ENCODE results near the gene SLC25A2. TPM values are rescaled to one million over a fixed set of nuclear protein-coding genes. Genes with fewer than 3 reads are reported as not detected.
"Not testable (repeated sequence)": the region's sequence is repeated elsewhere in the genome, so short reads cannot be mapped to it uniquely, and the experiment has no call there.

SLC25A2 gene
- 0.33 TPM in 1 of 2 replicates, not detected in the other for total RNA-seq (2014; rRNA removed; shearing (Covaris generic))

DNA sequence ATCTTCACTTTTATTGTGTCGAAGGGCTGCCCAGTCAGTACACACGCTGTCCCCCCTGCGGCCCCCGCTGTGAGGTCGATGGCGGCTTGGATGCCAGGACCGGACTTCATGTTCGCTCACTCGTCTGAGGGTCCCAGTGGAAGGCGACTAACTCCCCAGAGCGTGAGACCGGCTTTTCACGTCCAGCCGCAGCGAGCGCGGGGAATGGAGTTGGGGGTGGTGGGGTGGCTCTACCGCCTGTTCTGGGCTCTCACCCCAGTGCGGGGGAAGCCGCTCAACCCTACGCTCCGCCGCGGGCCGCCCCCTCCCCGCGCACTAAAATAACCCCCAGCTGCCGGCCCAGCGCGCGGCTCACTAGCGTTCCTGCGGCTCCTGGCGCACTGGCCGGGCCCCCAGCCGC, at the start of gene SLC25A2:
TSS of gene SLC25A2 (minus strand) at position 294 of the 400 bp plus-strand sequence. CDS start at position 110, 184 bp downstream.
- DNase-seq (ENCODE audit: low spot score): no peak

DNA sequence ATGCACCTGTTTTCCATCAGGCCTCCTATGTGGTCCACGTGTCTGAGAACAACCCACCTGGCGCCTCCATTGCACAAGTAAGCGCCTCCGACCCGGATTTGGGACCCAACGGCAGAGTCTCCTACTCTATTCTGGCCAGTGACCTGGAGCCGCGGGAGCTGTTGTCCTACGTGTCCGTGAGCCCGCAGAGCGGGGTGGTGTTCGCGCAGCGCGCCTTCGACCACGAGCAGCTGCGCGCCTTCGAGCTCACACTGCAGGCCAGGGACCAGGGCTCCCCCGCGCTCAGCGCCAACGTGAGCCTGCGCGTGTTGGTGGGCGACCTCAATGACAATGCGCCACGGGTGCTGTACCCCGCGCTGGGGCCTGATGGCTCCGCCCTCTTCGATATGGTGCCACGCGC, 47.7 kb upstream of the SLC25A2 start:
- DNase-seq (ENCODE audit: low spot score): no peak

DNA sequence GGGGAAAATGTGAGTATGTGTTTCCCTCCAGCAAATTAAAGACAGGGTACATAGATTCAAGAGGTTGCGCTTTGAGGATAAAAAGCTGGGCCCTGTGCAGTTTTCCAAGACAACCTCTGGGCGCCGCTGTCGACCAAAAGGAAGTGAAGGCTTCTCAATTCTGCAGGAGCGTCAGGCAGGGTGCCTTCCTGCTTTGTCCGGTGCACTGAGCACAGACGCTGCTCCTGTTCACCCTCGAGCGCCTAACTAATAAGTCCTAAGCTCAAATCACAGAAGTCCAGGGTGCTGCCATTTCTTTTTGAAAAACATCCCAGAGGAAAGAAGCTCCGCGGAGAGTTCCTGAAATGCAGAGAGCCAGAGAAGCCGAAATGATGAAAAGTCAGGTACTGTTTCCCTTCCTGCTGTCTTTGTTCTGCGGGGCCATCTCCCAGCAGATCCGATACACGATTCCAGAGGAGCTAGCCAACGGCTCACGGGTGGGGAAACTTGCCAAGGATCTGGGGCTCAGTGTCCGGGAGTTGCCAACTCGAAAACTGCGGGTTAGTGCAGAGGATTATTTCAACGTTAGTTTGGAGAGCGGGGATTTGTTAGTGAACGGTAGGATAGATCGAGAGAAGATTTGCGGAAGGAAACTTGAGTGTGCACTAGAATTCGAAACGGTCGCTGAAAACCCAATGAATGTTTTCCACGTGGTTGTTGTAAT, 46.2 kb upstream of the SLC25A2 start, which contains the start of gene PCDHGB1:
TSS of gene PCDHGB1 (plus strand) at position 183 of the 703 bp plus-strand sequence. CDS start at position 345, 162 bp downstream.
- peak; percentile 42 for DNase-seq (ENCODE audit: low spot score)

DNA sequence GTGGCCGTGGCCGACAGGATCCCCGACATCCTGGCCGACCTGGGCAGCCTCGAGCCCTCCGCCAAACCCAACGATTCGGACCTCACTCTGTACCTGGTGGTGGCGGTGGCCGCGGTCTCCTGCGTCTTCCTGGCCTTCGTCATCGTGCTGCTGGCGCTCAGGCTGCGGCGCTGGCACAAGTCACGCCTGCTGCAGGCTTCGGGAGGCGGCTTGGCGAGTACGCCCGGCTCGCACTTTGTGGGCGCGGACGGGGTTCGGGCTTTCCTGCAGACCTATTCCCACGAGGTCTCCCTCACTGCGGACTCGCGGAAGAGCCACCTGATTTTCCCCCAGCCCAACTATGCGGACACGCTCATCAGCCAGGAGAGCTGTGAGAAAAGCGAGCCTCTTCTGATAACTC, 42.2 kb upstream of the SLC25A2 start:
- not testable (repeated sequence) for DNase-seq (ENCODE audit: low spot score)

DNA sequence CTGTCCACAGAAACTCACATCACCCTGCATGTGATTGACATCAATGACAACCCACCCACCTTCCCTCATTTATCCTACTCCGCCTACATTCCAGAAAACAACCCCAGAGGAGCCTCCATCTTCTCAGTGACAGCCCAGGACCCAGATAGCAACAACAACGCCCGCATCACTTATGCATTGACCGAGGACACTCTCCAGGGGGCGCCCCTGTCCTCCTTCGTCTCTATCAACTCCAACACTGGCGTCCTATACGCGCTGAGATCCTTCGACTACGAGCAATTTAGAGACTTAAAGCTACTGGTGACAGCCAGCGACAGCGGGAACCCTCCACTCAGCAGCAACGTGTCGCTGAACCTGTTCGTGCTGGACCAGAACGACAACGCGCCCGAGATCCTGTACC, 41.5 kb upstream of the SLC25A2 start:
- DNase-seq (ENCODE audit: low spot score): no peak

DNA sequence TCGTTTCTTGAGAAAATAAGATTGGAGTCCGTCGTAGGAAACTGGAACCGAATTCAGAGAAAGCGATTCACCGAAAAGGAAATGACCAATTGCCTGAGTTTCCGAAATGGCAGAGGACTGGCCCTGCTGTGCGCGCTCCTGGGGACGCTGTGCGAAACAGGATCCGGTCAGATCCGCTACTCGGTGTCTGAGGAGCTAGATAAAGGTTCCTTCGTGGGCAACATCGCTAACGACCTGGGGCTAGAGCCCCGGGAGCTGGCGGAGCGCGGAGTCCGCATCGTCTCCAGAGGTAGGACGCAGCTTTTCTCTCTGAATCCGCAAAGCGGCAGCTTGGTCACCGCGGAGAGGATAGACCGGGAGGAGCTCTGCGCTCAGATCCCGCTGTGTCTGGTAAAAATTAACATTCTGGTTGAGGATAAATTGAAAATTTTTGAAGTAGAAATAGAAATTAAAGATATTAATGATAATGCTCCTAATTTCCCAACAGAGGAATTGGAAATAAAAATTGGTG, 40.2 kb upstream of the SLC25A2 start:
- DNase-seq (ENCODE audit: low spot score): no peak

DNA sequence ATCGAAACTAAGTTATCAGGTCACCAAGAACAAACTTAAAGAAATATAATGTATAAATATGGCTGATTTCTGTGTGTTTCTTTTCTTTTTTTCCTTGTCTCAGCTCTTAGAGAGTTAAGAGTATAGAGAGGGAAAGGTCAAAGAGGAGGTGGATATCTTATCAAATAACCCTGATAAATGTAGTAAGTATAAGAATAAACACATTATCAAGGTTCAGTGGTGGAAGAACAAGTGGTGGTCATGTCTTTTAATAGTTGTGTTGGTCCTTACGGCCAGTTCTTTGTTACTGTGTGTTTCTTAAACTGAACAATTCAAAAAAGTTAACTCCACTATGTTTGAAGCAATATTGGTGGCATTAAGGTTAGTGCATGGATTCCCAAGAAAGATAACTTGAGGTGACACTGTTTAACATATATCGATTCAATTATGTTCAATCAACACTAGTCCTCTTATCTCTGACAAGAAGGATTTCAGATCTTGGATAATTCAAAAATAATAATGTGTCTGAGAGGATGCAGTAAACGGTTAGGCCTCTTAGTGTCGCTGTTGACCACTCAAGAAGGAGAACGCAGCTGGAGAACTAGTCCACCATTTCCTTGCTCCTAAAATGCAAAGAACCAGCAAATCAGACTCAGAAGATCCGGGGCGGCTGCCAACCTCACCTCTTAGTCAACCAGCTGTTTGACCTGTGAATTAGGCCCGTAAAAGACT, 39.5 kb upstream of the SLC25A2 start, which contains the start of gene PCDHGA3:
TSS of gene PCDHGA3 (plus strand) at position 588 of the 711 bp plus-strand sequence. CDS start 205 bp downstream, outside the sequence.
- DNase-seq (ENCODE audit: low spot score): peak; percentile 40

DNA sequence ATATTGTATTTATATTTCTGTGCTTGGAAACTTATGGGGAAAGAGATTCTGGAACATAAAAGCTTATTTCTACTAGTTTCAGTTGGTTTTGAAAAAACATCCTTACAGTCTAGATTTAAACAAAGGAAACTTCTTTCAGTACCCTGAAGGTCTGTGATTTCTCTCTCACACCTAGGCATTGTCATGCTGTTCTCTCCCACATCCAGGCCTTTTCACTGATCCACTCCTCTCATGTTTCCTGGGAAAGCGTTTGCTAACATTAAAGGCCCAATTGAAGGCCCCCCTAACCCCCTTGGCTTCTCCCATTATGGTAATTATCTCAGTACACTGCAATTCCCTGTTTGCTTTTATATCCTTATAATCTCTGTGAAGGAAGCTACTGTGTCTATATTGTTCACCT, 38.9 kb upstream of the SLC25A2 start:
- DNase-seq (ENCODE audit: low spot score): no peak

DNA sequence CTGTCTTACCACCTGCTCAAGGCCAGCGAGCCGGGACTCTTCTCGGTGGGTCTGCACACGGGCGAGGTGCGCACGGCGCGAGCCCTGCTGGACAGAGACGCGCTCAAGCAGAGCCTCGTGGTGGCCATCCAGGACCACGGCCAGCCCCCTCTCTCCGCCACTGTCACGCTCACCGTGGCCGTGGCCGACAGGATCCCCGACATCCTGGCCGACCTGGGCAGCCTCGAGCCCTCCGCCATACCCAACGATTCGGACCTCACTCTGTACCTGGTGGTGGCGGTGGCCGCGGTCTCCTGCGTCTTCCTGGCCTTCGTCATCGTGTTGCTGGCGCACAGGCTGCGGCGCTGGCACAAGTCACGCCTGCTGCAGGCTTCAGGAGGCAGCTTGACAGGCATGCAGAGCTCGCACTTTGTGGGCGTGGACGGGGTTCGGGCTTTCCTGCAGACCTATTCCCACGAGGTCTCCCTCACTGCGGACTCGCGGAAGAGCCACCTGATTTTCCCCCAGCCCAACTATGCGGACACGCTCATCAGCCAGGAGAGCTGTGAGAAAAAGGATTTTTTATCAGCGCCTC, 37.0 kb upstream of the SLC25A2 start:
- not testable (repeated sequence) for DNase-seq (ENCODE audit: low spot score)

DNA sequence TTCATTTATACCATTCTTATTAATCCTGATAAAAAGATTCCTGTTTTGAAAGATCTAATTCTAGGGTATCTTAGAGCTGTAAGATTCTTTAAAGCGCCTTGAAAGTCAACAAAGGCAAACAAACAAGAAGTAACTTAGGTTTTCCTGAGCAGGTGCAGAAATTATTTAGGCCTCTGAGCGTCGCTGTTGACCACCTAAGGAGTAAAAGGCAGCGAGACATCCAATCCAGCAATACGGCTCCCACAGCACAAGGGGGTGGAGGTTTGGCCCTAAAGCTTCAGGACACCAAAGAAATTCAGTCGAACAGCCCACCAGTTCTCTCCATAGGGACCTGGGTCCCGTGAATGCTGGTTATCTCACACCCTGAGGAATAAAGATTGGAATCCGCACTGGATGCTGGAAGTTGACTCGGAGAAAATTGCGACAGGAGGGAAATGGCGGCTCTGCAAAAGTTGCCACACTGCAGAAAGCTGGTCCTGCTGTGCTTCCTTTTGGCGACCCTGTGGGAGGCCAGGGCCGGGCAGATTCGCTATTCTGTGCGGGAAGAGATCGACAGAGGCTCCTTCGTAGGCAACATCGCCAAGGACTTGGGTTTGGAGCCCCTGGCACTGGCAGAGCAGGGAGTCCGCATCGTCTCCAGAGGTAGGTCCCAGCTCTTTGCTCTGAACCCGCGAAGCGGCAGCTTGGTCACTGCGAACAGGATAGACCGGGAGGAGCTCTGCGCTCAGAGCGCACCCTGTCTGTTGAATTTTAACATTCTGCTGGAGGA, 34.9 kb upstream of the SLC25A2 start, which contains the start of gene PCDHGA2:
TSS of gene PCDHGA2 (plus strand) at position 223 of the 769 bp plus-strand sequence.
- DNase-seq (ENCODE audit: low spot score): no peak

DNA sequence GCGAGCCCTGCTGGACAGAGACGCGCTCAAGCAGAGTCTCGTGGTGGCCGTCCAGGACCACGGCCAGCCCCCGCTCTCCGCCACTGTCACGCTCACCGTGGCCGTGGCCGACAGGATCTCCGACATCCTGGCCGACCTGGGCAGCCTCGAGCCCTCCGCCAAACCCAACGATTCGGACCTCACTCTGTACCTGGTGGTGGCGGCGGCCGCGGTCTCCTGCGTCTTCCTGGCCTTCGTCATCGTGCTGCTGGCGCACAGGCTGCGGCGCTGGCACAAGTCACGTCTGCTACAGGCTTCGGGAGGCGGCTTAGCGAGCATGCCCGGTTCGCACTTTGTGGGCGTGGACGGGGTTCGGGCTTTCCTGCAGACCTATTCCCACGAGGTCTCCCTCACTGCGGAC, 28.7 kb upstream of the SLC25A2 start:
- not testable (repeated sequence) for DNase-seq (ENCODE audit: low spot score)

DNA sequence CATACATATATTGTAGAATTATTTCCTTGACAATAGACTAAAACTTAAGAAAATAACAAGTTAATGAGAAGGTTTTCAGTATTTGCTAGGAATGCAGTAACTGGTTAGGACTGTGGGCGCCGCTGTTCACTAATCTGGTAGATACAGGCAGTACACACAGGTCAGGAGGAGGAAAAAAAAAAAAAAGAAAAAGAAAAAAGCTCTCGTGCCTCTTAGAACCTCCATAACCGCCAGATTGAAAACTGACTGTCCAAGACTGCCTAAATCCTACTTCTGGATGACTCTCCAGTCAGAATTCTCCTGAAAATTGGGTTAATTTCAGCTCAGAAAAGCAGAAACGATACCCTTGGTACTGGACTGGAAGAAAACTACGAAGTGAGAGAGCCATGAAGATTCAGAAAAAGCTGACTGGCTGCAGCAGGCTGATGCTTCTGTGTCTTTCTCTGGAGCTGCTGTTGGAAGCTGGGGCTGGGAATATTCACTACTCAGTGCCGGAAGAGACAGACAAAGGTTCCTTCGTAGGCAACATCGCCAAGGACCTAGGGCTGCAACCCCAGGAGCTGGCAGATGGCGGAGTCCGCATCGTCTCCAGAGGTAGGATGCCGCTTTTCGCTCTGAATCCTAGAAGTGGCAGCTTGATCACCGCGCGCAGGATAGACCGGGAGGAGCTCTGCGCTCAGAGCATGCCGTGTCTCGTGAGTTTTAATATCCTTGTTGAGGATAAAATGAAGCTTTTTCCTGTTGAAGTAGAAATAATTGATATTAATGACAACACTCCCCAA, 26.6 kb upstream of the SLC25A2 start, which contains the start of gene PCDHGA1:
TSS of gene PCDHGA1 (plus strand) at position 216 of the 782 bp plus-strand sequence.
- peak; percentile 47 for DNase-seq (ENCODE audit: low spot score)

DNA sequence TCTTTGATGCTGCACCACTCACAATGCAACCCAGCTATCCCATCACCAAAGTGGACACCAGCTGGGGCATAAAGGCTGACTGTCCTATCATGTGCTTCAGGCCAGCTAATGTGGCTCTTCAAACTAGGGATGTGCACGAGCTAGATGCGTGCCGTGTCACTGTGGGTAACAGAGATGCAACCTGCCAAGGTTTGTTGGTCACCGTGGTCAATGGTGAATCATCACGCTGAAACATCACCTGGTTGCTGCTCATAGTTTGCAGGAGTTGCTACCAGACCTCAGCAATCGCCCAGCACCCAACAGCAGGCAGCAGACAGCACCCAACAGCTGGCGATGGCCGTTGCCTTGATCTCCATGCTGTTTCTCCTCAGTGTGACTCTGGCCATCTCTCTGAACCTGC, 24.4 kb upstream of the SLC25A2 start:
- no peak for DNase-seq (ENCODE audit: low spot score)

DNA sequence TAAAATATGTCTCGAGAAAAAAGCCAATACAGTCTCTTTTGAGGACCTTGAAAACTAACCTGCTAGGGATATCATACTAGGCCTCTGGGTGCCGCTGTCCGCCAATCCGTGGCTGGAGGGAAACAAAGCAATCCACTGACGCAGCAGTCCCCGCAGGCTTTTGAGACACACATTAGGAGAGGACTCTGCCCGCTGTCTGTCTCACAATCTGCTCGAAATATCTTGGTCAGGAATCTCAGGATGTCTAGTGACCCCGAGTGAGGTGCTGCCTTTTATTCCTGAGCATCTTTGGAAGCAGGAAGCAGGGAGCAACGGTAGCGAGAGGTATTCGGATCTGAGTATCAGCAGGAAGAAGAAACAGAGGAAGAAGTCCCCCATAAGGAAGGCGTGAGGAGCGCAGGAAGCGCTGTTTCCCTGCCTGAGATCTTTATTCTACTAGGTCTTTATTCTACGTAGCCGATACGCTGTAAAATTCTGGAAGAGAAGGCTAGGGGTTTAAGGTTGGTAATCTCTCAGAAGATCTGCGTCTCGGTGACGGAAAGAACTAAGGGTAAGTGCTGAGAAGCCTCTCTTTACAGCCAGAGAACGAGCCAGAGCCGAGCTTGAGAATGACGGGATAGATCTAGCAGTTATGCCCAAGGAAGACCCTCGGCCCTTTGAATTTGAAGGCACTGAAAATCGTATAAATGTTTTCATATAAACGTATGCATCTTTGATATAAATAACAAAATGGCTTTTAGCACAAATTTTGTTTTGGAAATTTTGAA, 22.4 kb upstream of the SLC25A2 start:
- DNase-seq (ENCODE audit: low spot score): no peak

DNA sequence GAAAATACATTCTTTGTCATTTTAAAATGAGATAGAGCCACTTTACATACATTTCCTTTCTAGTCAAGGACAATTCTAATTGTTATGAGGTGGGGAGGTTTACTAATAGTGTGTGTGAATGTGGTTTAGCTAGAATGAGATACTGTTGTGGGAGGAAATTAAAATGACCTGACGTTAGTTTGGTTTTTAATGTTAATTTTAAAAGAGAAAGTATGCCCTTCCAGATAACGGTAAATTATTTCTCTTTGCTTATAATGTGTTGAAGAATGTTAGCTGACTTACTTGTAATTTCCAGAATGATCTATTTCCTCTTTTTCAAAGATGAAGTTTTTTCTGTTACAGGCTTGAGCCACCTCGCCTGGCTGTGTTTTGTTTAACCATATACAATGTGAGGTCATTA, 18.4 kb upstream of the SLC25A2 start:
- no peak for DNase-seq (ENCODE audit: low spot score)

DNA sequence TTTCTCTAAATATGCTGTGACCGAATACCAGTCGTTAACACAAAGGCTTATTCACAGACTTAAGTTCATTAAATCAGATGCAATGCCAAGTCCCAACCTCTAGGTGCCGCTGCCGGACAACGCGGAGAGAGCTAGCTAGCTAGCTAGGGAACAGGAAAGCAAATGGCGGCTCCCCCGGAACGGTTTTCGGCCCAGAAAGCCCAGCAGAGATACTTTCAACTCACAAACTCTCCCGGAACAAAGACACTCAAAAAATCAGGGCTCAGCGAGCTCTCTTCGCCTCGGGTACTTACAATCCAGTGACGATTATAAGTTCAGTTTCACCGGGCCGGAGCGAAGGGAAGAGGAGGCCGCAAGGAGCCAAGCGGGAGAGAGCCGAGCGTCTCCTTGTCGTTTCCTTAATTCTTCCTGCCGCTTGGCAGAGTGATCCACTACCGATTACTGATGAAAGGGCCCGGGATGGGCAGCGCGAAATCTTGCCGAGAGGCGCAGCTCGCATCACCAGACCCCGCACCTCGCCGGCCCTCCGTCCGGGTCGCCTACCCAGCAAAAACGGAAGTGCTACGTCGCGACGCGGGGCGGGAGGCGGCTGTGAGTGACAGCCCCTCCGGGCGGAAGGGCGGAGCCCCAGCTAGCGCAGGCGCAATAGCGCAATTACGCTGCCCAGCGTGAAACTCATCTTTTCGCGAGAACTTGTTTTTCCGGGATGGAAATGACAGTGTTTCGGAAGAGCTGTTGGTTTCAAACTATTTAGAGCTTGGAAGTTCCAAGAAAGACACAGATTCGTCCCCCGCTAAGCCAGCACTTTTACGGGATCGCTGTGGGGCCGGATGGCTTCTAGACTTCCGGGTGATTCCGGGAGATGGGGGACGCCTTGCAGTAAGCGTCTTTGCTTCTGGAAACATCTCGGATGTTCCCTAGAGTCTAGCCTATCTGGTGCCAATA, 16.6 kb upstream of the SLC25A2 start, which contains the start of gene TAF7:
TSS of gene TAF7 (minus strand) at position 560 of the 945 bp plus-strand sequence. CDS start 740 bp downstream, outside the sequence.
- DNase-seq (ENCODE audit: low spot score): peak; percentile 96

DNA sequence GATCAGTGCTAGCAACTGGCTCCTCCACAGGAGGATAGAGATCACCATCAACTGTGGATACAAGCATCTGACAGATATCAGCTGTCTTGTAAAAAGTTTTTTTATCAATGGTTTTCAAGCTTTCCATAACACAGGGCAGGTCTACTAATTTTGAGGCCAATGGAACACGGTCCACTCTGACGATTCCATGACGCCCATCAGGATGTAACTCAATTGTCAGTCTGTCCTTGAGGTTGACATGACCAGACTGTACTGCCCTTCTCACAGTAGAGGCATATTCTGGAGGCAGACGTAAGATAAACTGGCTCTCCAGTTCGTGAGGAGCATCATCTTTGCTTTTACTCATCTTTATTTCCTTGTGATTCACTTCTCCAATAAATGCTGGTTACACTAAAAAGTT, 15.8 kb upstream of the SLC25A2 start:
- DNase-seq (ENCODE audit: low spot score): no peak

DNA sequence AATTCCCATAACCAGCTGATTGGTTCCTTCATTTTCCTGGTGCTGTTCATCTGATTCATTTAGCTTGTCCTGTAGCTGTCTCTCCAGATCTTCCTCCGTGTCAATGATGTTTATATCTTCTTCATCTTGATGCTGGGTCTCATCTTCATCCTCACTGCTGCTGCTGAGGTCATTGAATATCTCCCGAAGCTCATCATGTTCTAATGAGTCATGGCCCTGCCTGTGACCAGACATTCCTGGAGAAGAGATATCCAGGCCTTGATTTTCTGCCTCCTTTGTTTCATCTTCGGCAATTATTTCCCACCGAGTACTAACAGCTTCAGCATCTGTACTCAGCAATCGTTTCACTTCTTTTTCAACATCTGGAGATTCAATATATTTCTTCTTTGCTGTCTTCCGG, 15.4 kb upstream of the SLC25A2 start:
- DNase-seq (ENCODE audit: low spot score): no peak
